HG03457 (cell line): ENCODE measurements around the gene B4GALT5.
"Not testable (repeated sequence)": the region's sequence is repeated elsewhere in the genome, so short reads cannot be mapped to it uniquely, and the experiment has no call there.

Source experiments
- ATAC-seq: cut with Tn5 transposase; IDR thresholded peaks from one replicate; pipeline ENCODE4 v1.9.1; 2021; ENCODE audit warnings: moderate number of reproducible peaks; ENCODE audit not compliant: unreplicated experiment

B4GALT5 gene

GRCh38 chr20:49681850-49682216, 31.8 kb downstream of the B4GALT5 start:
- no peak for ATAC-seq

GRCh38 chr20:49680484-49680883, 33.2 kb downstream of the B4GALT5 start:
- no peak for ATAC-seq

GRCh38 chr20:49679634-49680033, 34.0 kb downstream of the B4GALT5 start:
- no peak for ATAC-seq

GRCh38 chr20:49677777-49678758, 35.6 kb downstream of the B4GALT5 start:
- no peak for ATAC-seq

- ATAC-seq: no peak
Measured at GRCh38 chr20:49676581-49677291, 36.9 kb downstream of the B4GALT5 start.

GRCh38 chr20:49675368-49676151, 38.1 kb downstream of the B4GALT5 start:
- ATAC-seq: peak; percentile 51

- ATAC-seq: no peak
Measured at GRCh38 chr20:49674383-49675352, 39.0 kb downstream of the B4GALT5 start.

GRCh38 chr20:49672096-49672664, 41.5 kb downstream of the B4GALT5 start:
- no peak for ATAC-seq

GRCh38 chr20:49671433-49671832, 42.2 kb downstream of the B4GALT5 start:
- no peak for ATAC-seq

- peak; percentile 47 for ATAC-seq
Measured at GRCh38 chr20:49669601-49670189, 44.0 kb downstream of the B4GALT5 start.

GRCh38 chr20:49668878-49669195, 44.8 kb downstream of the B4GALT5 start:
- ATAC-seq: not testable (repeated sequence)

- ATAC-seq: peak; percentile 53
Measured at GRCh38 chr20:49668181-49668877, 45.3 kb downstream of the B4GALT5 start.

GRCh38 chr20:49666911-49667310, 46.8 kb downstream of the B4GALT5 start:
- no peak for ATAC-seq

- no peak for ATAC-seq
Measured at GRCh38 chr20:49665796-49666195, 47.9 kb downstream of the B4GALT5 start.

GRCh38 chr20:49664612-49665313, 48.9 kb downstream of the B4GALT5 start:
- ATAC-seq: no peak

- no peak for ATAC-seq
Measured at GRCh38 chr20:49663112-49663511, 50.6 kb downstream of the B4GALT5 start.

- no peak for ATAC-seq
Measured at GRCh38 chr20:49661560-49662329, 51.9 kb downstream of the B4GALT5 start.
